NAMALWA (cell line): ENCODE measurements around the gene SLC5A5.

ENCODE experiments used
- DNase-seq: peaks from one replicate; pipeline ENCODE4 v3.0.0-alpha.2; 2015; ENCODE audit warnings: low spot score

SLC5A5 gene

DNA sequence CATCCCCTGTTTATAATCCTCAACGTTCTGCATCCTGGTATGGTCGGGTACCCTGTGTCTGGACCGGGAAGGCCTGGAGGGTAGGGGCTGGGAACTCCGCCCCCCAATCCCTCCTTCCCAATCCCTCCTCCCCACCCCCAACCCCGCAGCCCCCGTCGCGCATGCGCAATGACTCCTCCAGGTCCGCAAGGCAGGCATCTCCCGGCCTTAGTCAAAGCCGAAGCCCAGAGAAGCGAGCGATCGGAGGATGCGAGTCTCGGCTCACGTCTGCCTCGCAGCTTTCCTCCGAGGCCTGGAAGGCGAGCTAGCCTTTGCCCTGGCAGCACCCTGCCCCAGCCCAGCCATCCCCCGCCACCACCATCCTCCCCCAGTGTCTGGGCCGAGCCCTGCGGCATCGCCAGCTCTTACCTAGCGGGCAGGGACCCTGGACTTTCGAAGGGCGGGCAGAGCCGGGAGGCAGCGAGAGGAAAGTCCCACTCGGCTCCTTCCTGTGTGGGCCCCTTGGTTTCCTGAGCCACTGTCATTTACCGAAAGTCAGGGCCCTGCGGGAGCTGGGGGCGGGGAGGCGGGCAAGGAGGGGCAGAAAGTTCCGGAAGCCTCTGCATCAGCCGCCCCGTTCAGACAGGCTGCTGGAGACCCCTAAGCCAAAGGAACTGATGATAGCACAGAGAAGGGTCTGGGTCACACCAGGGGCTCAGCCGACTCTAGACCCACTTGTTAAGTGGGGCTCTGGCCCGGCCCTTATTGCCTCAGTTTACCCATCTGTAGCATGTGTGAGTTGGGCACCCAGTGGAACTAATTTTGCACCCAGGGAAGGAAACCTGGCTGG, 24.0 kb upstream of the SLC5A5 start, which contains the start of gene JAK3:
Gene JAK3, minus strand, starts transcription at position 445 of the 829 bp plus-strand sequence. CDS start 3,565 bp downstream, outside the sequence.
- peak; percentile 66 for DNase-seq

DNA sequence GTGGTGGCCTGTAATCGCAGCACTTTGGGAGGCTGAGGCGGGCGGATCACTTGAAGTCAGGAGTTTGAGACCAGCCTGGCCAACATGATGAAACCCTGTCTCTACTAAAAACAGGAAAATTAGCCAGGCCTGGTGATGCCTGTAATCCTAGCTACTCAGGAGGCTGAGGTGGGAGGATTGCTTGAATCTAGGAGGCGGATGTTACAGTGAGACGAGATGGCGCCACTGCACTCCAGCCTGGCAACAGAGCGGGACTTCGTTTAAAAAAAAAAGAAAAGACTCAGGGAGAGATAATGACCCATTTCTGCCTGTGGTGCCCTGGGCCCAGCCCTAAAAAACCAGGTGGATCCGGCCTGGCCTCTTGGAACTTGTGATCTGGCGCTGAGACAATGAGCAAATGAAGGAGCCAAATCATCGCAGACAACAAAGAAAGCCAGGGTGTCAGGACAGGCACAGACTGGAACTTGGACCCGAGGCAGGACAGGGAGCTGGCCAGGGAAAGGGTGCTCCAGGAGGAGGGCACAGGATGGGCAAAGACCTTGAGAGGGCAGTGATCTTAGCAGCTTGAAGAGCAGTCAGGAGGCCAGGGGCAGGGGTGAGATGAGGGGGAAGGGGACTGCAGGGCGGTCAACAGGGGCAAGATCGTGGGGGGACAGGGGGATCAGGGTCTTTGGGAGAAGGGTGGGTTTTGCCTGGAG, 23.0 kb upstream of the SLC5A5 start:
- DNase-seq: no peak

DNA sequence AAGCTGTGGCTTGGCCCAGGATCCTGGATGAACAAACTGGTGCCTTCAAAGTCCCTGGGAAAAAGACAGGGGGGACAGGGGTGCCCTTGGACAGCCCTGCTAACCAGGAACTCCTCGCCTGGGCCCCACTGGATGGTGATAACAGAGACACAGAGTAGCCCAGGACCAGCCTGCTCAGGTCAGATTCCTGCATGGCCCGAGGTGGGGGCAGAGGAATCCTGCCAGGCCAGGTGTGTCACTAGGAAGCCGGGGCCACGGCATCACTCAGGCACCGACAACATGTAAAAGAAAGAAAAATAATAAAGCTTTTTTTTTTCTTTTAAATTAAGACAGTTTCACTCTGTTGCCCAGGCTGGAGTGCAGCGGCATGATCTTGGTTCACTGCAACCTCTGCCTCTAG, 17.7 kb upstream of the SLC5A5 start:
- no peak for DNase-seq

DNA sequence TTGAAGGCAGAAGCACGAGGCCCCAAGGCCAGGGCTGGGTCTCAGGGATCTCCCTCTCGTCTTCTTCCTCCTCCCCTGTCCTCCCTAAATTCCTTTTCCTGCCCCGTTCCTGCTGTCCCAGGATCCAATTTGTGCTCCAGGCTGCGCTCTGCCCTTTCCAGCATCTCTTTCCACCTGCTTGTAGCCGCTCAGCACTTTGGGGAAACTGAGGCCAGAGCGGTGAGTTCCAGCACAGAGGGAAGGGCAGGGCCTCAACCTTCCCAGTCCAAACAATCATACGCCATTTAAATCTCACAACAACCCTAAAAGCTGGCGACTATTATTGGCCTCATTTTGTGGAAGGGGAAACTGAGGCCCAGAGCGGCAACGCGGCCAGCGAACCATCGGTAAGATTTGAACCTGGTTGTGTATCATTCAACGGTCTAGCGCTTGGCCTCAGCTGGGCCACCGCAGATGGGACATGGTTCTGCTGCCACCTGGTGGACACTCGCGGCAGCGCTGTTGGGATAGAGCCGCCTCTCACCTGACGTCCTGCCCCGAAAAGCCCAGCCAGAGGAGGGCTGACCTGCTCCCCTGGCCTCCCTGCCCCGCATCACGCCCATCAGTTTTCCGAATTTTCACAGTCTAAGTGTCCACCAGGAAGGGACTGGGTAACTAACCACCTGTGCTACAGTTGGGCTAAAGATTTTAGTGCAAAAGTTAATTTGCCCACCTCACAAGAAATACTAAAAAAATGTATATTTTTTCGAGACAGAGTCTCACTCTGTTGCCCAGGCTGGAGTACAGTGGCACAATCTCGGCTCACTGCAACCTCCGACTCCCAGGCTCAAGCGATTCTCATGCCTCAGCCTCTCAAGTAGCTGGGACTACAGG, 16.2 kb upstream of the SLC5A5 start:
- peak; percentile 85 for DNase-seq

GRCh38 chr19:17859533-17860330, 12.0 kb upstream of the SLC5A5 start, which contains the start of gene RPL18A:
Gene RPL18A (plus strand): TSS chr19:17859910. CDS start chr19:17859957, 47 bp downstream.
- peak; percentile 100 for DNase-seq

GRCh38 chr19:17860331-17860992, 11.3 kb upstream of the SLC5A5 start:
- peak; percentile 26 for DNase-seq

GRCh38 chr19:17860993-17861360, 10.8 kb upstream of the SLC5A5 start:
- peak; percentile 24 for DNase-seq

- peak; percentile 31 for DNase-seq
Measured at GRCh38 chr19:17861542-17862402, 10.0 kb upstream of the SLC5A5 start.

GRCh38 chr19:17862711-17863519, 8.8 kb upstream of the SLC5A5 start:
- DNase-seq: no peak

- peak; percentile 36 for DNase-seq
Measured at GRCh38 chr19:17863520-17864182, 8.1 kb upstream of the SLC5A5 start.

DNA sequence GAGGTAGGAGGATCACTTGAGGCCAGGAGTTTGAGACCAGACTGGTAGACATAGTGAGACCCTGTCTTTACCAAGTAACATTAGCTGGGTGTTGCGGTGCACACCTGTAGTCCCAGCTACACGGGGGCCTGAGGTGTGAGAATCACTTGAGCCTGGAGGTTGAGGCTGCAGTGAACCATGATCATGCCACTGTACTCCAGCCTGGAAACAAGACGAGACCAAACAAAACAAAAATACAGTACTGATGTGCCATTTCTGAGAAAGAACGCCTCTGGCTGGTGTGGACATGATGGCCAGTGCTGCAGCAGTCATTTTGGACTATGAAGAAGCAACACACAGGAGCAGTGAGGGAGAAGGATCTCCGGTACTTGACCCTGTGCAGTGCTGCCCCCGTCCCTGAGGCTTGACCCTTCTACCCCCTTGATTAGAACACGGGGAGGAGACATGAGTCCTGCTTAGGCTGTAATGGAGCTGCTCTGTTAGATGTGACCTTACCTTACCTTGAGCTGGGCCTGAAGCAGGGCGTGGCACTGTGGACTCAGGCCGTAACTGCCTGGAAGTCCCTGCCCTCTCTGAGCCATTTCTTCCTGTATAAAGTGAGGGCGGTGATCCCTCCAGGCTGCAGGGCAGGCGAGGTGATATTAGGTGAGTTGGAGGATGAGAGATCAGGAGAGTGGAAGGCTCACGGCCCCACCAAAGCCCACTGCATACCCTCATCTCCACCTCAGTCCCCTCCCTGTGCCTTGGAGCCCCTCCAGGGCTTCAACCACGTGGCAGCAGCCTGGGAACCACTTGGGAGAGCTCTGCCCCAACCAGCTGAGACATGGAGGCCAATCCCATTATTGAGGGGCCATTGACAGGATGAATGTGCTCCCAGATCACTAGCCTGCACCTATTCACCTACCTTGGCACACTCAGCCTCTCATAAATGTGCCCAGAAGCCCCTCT, 6.1 kb upstream of the SLC5A5 start:
- DNase-seq: peak; percentile 62

GRCh38 chr19:17866312-17866963, 5.3 kb upstream of the SLC5A5 start:
- DNase-seq: no peak

DNA sequence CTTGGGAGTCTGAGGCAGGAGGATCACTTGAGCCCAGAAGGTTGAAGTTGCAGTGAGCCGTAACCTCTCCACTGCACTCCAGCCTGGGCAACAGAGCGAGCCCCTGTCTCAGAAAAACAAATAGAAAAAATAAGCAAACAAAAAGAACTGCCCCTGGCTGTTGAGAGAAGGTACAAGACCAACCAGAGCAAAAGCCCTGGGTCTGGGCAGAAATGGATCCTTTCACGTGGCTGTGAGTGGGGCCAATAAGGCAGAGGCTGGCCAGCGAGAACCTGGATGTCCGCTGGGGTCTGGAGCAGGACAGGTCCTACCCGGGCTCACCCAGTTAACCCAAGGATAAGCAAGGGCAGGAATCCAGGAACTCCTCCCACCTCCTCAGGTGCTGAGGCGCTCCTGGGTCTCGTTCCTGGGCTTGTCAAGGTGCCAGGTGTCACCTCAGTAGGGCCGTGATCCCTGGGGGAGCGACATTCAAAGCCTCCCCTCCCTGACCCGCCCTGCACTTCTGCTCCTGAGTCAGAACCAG, 4.7 kb upstream of the SLC5A5 start:
- DNase-seq: peak; percentile 53

- DNase-seq: no peak
Measured at GRCh38 chr19:17868669-17869068, 3.1 kb upstream of the SLC5A5 start.

- no peak for DNase-seq
Measured at GRCh38 chr19:17869114-17869608, 2.6 kb upstream of the SLC5A5 start.
